Measurements from ENCODE around the gene GALNT10. TPM values are rescaled to one million over a fixed set of nuclear protein-coding genes. Genes with fewer than 3 reads are reported as not detected.
"Not testable (repeated sequence)": the region's sequence is repeated elsewhere in the genome, so short reads cannot be mapped to it uniquely, and the experiment has no call there.

The GALNT10 gene
- total RNA-seq, 1 experiment from 2014 or later: 23.4 TPM

GRCh38 chr5:154145268-154145667 lies 45.3 kb upstream of the GALNT10 start:
- Histone ChIP-seq H3K36me3 (ENCODE audit: control insufficient read depth, insufficient read depth, low read length) (no peaks in the 10 kb centered on the region), H3K27me3 (replicated peaks; ENCODE audit: control insufficient read depth, insufficient read depth, low read length) (no peaks in the 10 kb centered on the region), H3K4me1 (no peaks in the 10 kb centered on the region), H3K4me3 (ENCODE audit: low read depth, low read length) (no peak overlapping the region), H3K9me3 (no peaks in the 10 kb centered on the region)
- intact Hi-C loops (cut with micrococcal nuclease; ENCODE audit: unreplicated experiment): no loop called here
- Mint-ChIP-seq H3K9me3 (ENCODE audit: unreplicated experiment) (no peaks in the 10 kb centered on the region), H3K36me3 (ENCODE audit: insufficient read depth, unreplicated experiment) (no peaks in the 10 kb centered on the region), H3K4me3 (ENCODE audit: unreplicated experiment) (no peak overlapping the region), H3K4me1 (ENCODE audit: low read depth, unreplicated experiment) (no peaks in the 10 kb centered on the region), H3K27me3 (ENCODE audit: insufficient read depth, unreplicated experiment) (peaks cover 18% of the 10 kb centered on the region), H3K27ac (ENCODE audit: unreplicated experiment) (no peak overlapping the region)
- TF ChIP-seq CTCF (IDR thresholded peaks at IDR 0.05; ENCODE audit: insufficient read depth in 1 of 2, low read depth in 1 of 2, low read length in 1 of 2, severe bottlenecking in 1 of 2, unreplicated experiment in 1 of 2): no peak
- DNase-seq: no peak
- no TSS peak for BruUV-seq (replicated peaks)
- ChIA-PET POLR2A (no interaction called here), CTCF (no interaction called here)

- no peaks in the 10 kb centered on the region for H3K36me3 Mint-ChIP-seq (ENCODE audit: insufficient read depth, unreplicated experiment)
- no peaks in the 10 kb centered on the region for H3K9me3 ChIP-seq
- H3K4me1 ChIP-seq: no peaks in the 10 kb centered on the region
- no TSS peak for BruUV-seq (replicated peaks)
- no peaks in the 10 kb centered on the region for H3K27me3 ChIP-seq (replicated peaks; ENCODE audit: control insufficient read depth, insufficient read depth, low read length)
- no peaks in the 10 kb centered on the region for H3K4me1 Mint-ChIP-seq (ENCODE audit: low read depth, unreplicated experiment)
- no peak overlapping the region for H3K4me3 Mint-ChIP-seq (ENCODE audit: unreplicated experiment)
- H3K36me3 ChIP-seq (ENCODE audit: control insufficient read depth, insufficient read depth, low read length): no peaks in the 10 kb centered on the region
- no peaks in the 10 kb centered on the region for H3K9me3 Mint-ChIP-seq (ENCODE audit: unreplicated experiment)
- POLR2A ChIA-PET: no interaction called here
- no peak for TF ChIP-seq CTCF (IDR thresholded peaks at IDR 0.05; ENCODE audit: insufficient read depth in 1 of 2, low read depth in 1 of 2, low read length in 1 of 2, severe bottlenecking in 1 of 2, unreplicated experiment in 1 of 2)
- no peak for DNase-seq
- peaks cover 13% of the 10 kb centered on the region for H3K27me3 Mint-ChIP-seq (ENCODE audit: insufficient read depth, unreplicated experiment)
- H3K4me3 ChIP-seq (ENCODE audit: low read depth, low read length): no peak overlapping the region
- CTCF ChIA-PET: interaction anchor here (0.7 kb wide), 1 partner anchor 460 kb away, joined by 9 read pairs; no protein-coding TSS in a partner anchor
- no peak overlapping the region for H3K27ac Mint-ChIP-seq (ENCODE audit: unreplicated experiment)
- intact Hi-C loops (cut with micrococcal nuclease; ENCODE audit: unreplicated experiment): no loop called here
Measured at GRCh38 chr5:154146409-154146808, 44.1 kb upstream of the GALNT10 start.

- Histone ChIP-seq H3K4me1 (no peaks in the 10 kb centered on the region), H3K27me3 (replicated peaks; ENCODE audit: control insufficient read depth, insufficient read depth, low read length) (no peaks in the 10 kb centered on the region), H3K4me3 (ENCODE audit: low read depth, low read length) (no peak overlapping the region), H3K36me3 (ENCODE audit: control insufficient read depth, insufficient read depth, low read length) (no peaks in the 10 kb centered on the region), H3K9me3 (no peaks in the 10 kb centered on the region)
- peaks cover 20% of the 10 kb centered on the region for H3K27me3 Mint-ChIP-seq (ENCODE audit: insufficient read depth, unreplicated experiment)
- no peaks in the 10 kb centered on the region for H3K4me1 Mint-ChIP-seq (ENCODE audit: low read depth, unreplicated experiment)
- DNase-seq: no peak
- TF ChIP-seq CTCF (IDR thresholded peaks at IDR 0.05; ENCODE audit: insufficient read depth in 1 of 2, low read depth in 1 of 2, low read length in 1 of 2, severe bottlenecking in 1 of 2, unreplicated experiment in 1 of 2): no peak
- BruUV-seq (replicated peaks): no TSS peak
- no peaks in the 10 kb centered on the region for H3K36me3 Mint-ChIP-seq (ENCODE audit: insufficient read depth, unreplicated experiment)
- no peak overlapping the region for H3K4me3 Mint-ChIP-seq (ENCODE audit: unreplicated experiment)
- H3K27ac Mint-ChIP-seq (ENCODE audit: unreplicated experiment): no peak overlapping the region
- CTCF ChIA-PET: interaction anchor here (0.9 kb wide), 1 partner anchor 9 kb away, joined by 3 read pairs; no protein-coding TSS in a partner anchor
- intact Hi-C loops (cut with micrococcal nuclease; ENCODE audit: unreplicated experiment): no loop called here
- no peaks in the 10 kb centered on the region for H3K9me3 Mint-ChIP-seq (ENCODE audit: unreplicated experiment)
- POLR2A ChIA-PET: no interaction called here
Measured at GRCh38 chr5:154147666-154148065, 42.9 kb upstream of the GALNT10 start.

GRCh38 chr5:154150471-154150870 lies 40.1 kb upstream of the GALNT10 start:
- CTCF ChIA-PET: not testable (repeated sequence)

More at GRCh38 chr5:154150471-154150870, 40.1 kb upstream of the GALNT10 start:
- POLR2A ChIA-PET; H3K4me3 Mint-ChIP-seq (ENCODE audit: unreplicated experiment); H3K4me1 Mint-ChIP-seq (ENCODE audit: low read depth, unreplicated experiment); BruUV-seq (replicated peaks); H3K4me1 ChIP-seq; intact Hi-C loops (cut with micrococcal nuclease; ENCODE audit: unreplicated experiment); H3K9me3 Mint-ChIP-seq (ENCODE audit: unreplicated experiment); H3K36me3 Mint-ChIP-seq (ENCODE audit: insufficient read depth, unreplicated experiment); H3K9me3 ChIP-seq; H3K27me3 ChIP-seq (replicated peaks; ENCODE audit: control insufficient read depth, insufficient read depth, low read length); DNase-seq; H3K4me3 ChIP-seq (ENCODE audit: low read depth, low read length); H3K27ac Mint-ChIP-seq (ENCODE audit: unreplicated experiment); H3K36me3 ChIP-seq (ENCODE audit: control insufficient read depth, insufficient read depth, low read length): not testable (repeated sequence)
- H3K27me3 Mint-ChIP-seq (ENCODE audit: insufficient read depth, unreplicated experiment): peaks cover 17% of the 10 kb centered on the region
